ENCODE results near the gene HOXB3. TPM values are rescaled to one million over a fixed set of nuclear protein-coding genes. Genes with fewer than 3 reads are reported as not detected.
A peak's percentile ranks its signal among the peaks of the same experiment; 100 is the strongest.

The HOXB3 gene
- total and polyA plus RNA-seq, 2 of the 13 experiments (the other 11 are each of a cell fraction or from before 2014, with no cell fraction given), result not detected

DNA sequence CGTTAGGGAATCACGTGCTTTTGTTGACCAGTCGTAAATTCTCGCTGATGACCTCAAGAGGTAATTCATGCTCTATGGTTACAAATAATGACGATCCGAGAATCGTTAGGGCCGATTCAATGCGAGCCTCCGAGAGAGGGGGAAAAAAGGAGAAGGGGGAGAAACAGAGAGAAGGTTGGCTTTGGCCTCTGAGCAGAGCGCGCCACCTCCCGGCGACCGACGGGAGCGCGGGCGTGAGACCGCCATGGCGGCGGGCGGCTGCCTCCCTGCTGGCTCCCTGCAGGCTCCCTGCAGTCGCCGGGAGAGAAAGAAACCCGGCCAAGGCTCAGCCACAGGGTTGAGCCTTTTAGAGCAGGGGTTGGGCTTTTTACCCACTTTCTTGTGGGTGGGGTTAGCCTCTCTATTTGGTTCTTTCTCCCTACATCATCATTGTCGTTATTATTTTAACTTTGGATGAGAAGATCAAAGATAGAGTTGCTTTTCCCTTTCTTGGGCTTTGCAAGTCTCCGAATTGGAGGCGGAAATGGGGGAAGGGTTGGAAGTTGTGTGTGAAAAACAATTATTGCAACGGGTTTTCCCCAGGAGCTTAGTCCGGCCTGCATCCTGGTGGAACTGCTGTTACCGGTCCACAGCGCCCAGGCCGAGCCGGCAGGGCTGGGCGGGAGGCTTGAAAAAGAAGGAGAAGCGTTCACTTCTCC, 3.9 kb upstream of the HOXB3 start (continued):
- TF ChIP-seq LCORL (IDR thresholded peaks at IDR 0.05), result no peak
- TF ChIP-seq LCORL (CRISPR knock-in tag; IDR thresholded peaks at IDR 0.05), result no peak
- TF ChIP-seq RFX1 (IDR thresholded peaks at IDR 0.05), result no peak
- TF ChIP-seq RBM22 (optimal IDR thresholded peaks at IDR 0.05; ENCODE audit: low read length), result no peak
- no peak for TF ChIP-seq FOSL2 (CRISPR knock-in tag; IDR thresholded peaks at IDR 0.05)
- TF ChIP-seq IRF2 (CRISPR knock-in tag; IDR thresholded peaks at IDR 0.05), result no peak
- no peak for TF ChIP-seq HMG20B (CRISPR knock-in tag; conservative IDR thresholded peaks at IDR 0.05)
- no peak for TF ChIP-seq SP140L (CRISPR knock-in tag; IDR thresholded peaks at IDR 0.05; ENCODE audit: borderline replicate concordance)
- no peak for TF ChIP-seq ZNF34 (CRISPR knock-in tag; IDR thresholded peaks at IDR 0.05; ENCODE audit: borderline replicate concordance)
- TF ChIP-seq, protein P1, sequence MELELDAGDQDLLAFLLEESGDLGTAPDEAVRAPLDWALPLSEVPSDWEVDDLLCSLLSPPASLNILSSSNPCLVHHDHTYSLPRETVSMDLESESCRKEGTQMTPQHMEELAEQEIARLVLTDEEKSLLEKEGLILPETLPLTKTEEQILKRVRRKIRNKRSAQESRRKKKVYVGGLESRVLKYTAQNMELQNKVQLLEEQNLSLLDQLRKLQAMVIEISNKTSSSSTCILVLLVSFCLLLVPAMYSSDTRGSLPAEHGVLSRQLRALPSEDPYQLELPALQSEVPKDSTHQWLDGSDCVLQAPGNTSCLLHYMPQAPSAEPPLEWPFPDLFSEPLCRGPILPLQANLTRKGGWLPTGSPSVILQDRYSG (CRISPR knock-in tag; IDR thresholded peaks at IDR 0.05), result no peak
- TF ChIP-seq ZBTB38 (CRISPR knock-in tag; IDR thresholded peaks at IDR 0.05), result no peak
- TF ChIP-seq, protein P2, sequence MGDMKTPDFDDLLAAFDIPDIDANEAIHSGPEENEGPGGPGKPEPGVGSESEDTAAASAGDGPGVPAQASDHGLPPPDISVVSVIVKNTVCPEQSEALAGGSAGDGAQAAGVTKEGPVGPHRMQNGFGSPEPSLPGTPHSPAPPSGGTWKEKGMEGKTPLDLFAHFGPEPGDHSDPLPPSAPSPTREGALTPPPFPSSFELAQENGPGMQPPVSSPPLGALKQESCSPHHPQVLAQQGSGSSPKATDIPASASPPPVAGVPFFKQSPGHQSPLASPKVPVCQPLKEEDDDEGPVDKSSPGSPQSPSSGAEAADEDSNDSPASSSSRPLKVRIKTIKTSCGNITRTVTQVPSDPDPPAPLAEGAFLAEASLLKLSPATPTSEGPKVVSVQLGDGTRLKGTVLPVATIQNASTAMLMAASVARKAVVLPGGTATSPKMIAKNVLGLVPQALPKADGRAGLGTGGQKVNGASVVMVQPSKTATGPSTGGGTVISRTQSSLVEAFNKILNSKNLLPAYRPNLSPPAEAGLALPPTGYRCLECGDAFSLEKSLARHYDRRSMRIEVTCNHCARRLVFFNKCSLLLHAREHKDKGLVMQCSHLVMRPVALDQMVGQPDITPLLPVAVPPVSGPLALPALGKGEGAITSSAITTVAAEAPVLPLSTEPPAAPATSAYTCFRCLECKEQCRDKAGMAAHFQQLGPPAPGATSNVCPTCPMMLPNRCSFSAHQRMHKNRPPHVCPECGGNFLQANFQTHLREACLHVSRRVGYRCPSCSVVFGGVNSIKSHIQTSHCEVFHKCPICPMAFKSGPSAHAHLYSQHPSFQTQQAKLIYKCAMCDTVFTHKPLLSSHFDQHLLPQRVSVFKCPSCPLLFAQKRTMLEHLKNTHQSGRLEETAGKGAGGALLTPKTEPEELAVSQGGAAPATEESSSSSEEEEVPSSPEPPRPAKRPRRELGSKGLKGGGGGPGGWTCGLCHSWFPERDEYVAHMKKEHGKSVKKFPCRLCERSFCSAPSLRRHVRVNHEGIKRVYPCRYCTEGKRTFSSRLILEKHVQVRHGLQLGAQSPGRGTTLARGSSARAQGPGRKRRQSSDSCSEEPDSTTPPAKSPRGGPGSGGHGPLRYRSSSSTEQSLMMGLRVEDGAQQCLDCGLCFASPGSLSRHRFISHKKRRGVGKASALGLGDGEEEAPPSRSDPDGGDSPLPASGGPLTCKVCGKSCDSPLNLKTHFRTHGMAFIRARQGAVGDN (CRISPR knock-in tag; IDR thresholded peaks at IDR 0.05), result peak; percentile 31; the same call in 1 of the 2 replicates
- TF ChIP-seq MTF1 (CRISPR knock-in tag; IDR thresholded peaks at IDR 0.05), result no peak
- no peak for TF ChIP-seq CHD2 (IDR thresholded peaks at IDR 0.05; ENCODE audit: low read depth, low read length)
- TF ChIP-seq, protein P3, sequence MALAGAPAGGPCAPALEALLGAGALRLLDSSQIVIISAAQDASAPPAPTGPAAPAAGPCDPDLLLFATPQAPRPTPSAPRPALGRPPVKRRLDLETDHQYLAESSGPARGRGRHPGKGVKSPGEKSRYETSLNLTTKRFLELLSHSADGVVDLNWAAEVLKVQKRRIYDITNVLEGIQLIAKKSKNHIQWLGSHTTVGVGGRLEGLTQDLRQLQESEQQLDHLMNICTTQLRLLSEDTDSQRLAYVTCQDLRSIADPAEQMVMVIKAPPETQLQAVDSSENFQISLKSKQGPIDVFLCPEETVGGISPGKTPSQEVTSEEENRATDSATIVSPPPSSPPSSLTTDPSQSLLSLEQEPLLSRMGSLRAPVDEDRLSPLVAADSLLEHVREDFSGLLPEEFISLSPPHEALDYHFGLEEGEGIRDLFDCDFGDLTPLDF (CRISPR knock-in tag; IDR thresholded peaks at IDR 0.05), result no peak
- no peak for TF ChIP-seq SNRNP70 (IDR thresholded peaks at IDR 0.05; ENCODE audit: low read depth, low read length)
- TF ChIP-seq ZNF782 (CRISPR knock-in tag; IDR thresholded peaks at IDR 0.05; ENCODE audit: borderline replicate concordance), result no peak
- no peak for TF ChIP-seq ZNF841 (CRISPR knock-in tag; IDR thresholded peaks at IDR 0.05; ENCODE audit: borderline replicate concordance)
- TF ChIP-seq ZNF775 (CRISPR knock-in tag; IDR thresholded peaks at IDR 0.05; ENCODE audit: borderline replicate concordance), result peak; percentile 35; the same call in 1 of the 2 replicates
- TF ChIP-seq NAIF1 (CRISPR knock-in tag; IDR thresholded peaks at IDR 0.05; ENCODE audit: borderline replicate concordance), result no peak
- TF ChIP-seq SETDB1 (CRISPR knock-in tag; IDR thresholded peaks at IDR 0.05; ENCODE audit: borderline replicate concordance), result no peak
